C4-2B (cell line): Measurements from ENCODE around the gene WWOX.

ENCODE experiments used
- H3K27ac ChIP-seq: fragments of 450-650 bp; 2 replicates; pipeline ENCODE4 v1.5.1; 2017
- ZFX ChIP-seq: fragments of 450-650 bp; IDR thresholded peaks from 2 replicates; pipeline ENCODE4 v1.6.1; 2017
- TF ChIP-seq, protein P1 (sequence below): fragments of 450-650 bp; conservative IDR thresholded peaks from 2 replicates; pipeline ENCODE4 v1.5.1; 2017; ENCODE audit warnings: mild to moderate bottlenecking

Gene WWOX

DNA sequence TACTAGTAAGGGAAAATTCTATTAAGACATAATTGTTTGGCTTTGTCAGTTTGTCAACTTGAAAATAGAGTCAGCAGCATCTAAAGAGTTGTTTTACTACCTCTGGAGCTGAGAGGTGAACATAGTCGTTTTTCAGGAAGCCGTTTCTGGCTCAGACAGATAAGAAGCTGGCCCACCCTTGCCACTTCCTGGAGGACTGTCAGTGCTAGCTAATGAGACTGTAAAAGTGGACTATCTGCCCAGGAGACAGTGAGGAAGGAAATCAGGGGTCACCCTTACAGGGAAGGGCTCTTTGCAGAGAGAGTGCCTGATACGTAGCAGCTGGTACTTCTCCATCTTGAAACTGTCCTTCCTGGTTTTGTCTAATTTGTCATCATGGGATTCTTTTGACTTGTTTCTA is 328.7 kb downstream of the WWOX start:
- TF ChIP-seq ZFX: no peak
- TF ChIP-seq, protein P1, sequence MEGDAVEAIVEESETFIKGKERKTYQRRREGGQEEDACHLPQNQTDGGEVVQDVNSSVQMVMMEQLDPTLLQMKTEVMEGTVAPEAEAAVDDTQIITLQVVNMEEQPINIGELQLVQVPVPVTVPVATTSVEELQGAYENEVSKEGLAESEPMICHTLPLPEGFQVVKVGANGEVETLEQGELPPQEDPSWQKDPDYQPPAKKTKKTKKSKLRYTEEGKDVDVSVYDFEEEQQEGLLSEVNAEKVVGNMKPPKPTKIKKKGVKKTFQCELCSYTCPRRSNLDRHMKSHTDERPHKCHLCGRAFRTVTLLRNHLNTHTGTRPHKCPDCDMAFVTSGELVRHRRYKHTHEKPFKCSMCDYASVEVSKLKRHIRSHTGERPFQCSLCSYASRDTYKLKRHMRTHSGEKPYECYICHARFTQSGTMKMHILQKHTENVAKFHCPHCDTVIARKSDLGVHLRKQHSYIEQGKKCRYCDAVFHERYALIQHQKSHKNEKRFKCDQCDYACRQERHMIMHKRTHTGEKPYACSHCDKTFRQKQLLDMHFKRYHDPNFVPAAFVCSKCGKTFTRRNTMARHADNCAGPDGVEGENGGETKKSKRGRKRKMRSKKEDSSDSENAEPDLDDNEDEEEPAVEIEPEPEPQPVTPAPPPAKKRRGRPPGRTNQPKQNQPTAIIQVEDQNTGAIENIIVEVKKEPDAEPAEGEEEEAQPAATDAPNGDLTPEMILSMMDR: no peak
- no peak overlapping the region for H3K27ac ChIP-seq

DNA sequence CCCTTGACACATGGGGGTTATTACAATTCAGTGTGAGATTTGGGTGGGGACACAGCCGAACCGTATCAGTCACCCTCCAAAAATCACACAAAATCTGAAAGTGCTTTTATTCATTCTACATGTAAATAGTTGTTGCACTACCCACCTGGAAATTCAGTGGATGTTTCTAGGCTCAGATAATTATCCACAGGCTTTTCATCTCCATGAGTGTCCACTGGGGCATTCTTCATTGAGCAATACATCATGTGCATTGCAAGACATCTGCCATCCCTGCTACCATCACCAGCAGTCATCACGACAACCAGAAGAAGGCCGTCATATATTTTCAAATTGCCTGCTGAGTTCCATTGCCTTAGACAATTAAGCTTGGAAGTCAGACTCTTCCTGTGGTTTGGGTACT is 330.8 kb downstream of the WWOX start:
- H3K27ac ChIP-seq: no peak overlapping the region
- TF ChIP-seq, protein P1: no peak
- no peak for TF ChIP-seq ZFX

DNA sequence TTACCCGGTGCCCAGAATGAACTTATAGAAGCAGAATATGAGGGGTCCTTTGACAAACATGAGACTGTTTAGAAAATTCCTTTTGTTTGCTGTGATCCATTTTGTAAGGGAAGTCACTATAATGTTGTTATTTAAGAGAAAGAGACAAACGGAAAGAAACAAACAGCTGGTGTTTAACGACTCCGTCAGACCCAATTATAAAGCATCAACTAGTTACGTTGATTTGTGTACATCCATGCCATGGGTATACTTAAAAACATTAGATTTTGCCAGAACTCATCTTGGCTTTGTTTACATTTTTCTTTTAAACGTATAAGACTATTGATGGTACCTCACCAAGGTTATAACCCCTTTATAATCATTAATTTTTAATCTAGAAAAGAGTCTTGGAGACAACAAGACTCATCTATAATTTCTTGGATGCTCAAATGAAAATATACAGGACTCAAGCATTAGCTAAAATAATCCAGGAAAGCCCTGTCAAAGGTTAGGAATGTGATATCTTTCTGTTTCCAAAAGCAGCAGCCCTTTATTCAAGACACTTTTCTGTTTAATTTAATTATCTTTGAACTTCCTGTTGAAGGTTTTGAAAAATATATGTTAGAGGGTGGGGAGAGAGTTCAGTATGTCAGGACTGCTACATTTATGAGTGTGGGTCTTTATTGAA is 331.7 kb downstream of the WWOX start:
- TF ChIP-seq, protein P1: no peak
- no peak overlapping the region for H3K27ac ChIP-seq

DNA sequence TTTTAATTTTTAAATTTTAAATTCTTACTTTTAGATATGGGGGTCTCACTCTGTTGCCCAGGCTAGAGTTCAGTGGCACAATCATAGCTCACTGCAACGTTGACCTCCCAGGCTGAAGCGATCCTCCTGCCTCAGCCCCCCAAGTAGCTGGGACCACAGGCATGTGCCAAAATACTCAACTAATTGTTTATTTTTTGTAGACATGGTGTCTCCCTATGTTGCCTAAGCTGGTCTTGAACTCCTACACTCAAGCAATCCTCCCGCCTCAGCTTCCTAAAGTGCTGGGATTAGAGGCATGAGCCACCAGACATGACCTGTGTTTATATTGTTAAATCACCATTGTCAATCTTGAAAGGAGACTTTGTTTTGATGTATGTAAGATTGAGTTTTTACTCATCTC is 332.2 kb downstream of the WWOX start:
- TF ChIP-seq ZFX: no peak
- TF ChIP-seq, protein P1: no peak
- H3K27ac ChIP-seq: no peak overlapping the region

DNA sequence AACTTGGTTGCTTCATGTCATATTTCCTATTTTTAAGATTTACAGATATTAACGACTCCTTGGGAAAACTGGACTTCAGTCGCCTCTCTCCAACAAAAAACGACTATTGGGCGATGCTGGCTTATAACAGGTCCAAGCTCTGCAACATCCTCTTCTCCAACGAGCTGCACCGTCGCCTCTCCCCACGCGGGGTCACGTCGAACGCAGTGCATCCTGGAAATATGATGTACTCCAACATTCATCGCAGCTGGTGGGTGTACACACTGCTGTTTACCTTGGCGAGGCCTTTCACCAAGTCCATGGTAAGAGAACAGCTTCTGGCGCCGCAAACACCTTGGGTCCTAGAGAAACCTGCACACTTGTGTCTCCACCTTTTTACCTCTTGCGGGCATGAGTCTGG is 333.0 kb downstream of the WWOX start:
- H3K27ac ChIP-seq: no peak overlapping the region
- no peak for TF ChIP-seq ZFX
- TF ChIP-seq, protein P1: no peak

DNA sequence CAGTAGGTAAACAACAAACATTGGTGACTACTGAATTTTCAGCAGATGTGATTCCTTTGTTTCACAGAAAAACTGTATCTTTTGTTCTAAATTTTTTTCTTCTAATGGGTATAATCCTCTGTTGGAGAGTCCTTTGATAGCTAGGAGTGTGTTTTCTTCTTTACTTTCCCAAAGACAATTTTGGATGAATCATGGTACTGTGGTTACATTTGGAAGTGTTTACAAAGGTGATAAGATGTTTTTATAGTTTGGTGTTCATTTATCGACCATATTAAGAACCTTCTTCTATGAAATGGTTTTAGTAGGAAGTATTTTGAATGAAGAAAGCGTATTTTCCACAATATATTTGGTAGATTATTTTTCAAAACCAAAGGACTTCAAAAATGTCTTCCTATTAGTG is 333.7 kb downstream of the WWOX start:
- TF ChIP-seq ZFX: no peak
- TF ChIP-seq, protein P1: no peak
- no peak overlapping the region for H3K27ac ChIP-seq

DNA sequence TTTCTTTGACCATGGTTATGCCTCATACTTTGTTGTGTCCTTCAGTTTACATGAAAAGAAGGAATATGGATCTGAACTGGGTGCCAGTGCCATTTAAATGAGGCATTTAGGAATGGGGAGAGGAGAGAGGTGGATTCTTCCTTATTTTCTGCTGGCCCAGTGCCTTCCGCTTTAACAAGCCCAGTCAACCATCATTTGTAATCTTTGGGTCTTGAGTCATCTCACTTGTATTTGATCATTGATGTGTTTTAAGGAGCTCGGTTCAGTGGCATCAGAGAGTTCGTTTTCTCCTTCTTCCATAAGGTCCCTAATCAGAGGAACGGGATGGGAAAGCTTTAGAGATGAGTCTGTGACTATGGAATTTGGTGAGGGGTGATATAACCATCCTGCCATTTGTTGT is 334.9 kb downstream of the WWOX start:
- TF ChIP-seq ZFX: no peak
- H3K27ac ChIP-seq: no peak overlapping the region

DNA sequence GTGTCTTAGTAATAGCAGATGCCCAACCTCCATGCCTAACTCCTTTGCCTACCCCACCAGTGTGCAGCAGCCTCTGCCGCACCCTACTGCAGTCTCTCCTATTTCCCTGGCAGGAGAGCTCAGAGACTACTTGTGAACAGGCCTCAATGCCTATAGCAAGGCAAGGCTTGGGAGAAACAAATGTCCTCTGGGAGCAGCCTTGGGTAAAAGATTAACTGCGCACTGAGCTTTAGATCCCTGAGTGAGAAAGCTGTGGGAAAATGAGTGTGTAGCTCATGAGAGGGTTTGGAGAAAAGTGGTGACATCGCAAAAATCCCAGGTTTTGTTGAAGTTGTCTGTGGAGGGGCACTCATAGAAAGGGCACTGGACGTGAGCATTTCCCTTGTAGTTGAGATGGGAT is 335.8 kb downstream of the WWOX start:
- TF ChIP-seq, protein P1: no peak
- no peak for TF ChIP-seq ZFX
- no peak overlapping the region for H3K27ac ChIP-seq
